Measurements from ENCODE around the gene HIPK4.
"Not testable (repeated sequence)": the region's sequence is repeated elsewhere in the genome, so short reads cannot be mapped to it uniquely, and the experiment has no call there.

HIPK4 gene

DNA sequence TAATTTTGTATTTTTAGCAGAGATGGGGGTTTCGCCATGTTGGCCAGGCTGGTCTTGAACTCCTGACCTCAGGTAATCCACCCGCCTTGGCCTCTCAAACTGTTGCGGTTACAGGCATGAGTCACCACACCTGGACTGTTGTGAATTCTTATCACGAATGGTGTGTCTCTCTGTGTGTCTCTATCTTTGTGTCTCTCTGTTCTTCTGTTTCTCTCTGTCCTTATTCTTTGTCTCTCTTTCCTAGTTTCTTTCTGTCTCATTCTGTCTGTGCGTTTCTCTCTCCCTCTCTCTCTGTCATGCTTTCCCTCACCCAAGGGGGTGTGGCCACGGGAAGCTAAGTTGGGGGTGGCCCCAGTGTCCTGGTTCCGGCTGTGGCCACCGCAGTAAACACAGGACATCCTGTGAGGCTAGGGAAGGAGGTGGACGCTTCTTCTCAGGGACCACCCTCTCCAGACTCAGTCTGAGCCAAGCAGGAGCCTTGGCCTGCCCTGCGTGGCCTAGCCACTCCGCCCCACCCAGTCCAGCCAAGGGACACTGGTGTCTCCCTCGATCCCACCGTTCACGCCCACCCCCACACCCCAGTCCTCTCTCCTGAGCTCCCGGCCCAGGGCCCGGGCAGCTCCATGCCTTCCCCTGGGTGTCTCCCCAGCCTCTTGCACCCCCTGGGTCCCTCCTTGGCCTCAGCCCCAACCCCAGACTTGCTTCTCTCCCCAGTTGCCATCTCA lies 27.1 kb upstream of the HIPK4 start:
- no peak for DNase-seq (ENCODE audit: low read depth in 3 of 3)

DNA sequence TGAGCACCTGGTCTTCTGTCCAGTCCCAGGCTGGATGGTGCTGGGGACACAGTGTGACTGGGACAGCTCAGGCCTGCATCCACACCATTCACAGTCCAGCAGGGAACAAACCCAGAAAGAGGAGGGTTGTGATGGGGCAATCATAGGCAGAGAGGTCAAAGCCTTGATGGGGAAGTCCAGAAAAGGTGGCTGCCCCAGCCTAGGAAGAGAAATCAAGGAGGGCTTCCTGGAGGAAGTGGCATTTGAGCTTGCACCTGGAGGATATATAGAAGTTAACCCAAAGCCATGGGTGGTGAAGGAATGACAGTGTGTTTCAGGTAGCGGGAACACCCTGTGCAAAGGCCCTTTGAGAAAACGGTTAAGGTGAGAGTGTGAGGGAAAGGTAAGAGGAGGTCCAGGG lies 25.8 kb upstream of the HIPK4 start:
- DNase-seq (ENCODE audit: low read depth in 3 of 3): no peak

DNA sequence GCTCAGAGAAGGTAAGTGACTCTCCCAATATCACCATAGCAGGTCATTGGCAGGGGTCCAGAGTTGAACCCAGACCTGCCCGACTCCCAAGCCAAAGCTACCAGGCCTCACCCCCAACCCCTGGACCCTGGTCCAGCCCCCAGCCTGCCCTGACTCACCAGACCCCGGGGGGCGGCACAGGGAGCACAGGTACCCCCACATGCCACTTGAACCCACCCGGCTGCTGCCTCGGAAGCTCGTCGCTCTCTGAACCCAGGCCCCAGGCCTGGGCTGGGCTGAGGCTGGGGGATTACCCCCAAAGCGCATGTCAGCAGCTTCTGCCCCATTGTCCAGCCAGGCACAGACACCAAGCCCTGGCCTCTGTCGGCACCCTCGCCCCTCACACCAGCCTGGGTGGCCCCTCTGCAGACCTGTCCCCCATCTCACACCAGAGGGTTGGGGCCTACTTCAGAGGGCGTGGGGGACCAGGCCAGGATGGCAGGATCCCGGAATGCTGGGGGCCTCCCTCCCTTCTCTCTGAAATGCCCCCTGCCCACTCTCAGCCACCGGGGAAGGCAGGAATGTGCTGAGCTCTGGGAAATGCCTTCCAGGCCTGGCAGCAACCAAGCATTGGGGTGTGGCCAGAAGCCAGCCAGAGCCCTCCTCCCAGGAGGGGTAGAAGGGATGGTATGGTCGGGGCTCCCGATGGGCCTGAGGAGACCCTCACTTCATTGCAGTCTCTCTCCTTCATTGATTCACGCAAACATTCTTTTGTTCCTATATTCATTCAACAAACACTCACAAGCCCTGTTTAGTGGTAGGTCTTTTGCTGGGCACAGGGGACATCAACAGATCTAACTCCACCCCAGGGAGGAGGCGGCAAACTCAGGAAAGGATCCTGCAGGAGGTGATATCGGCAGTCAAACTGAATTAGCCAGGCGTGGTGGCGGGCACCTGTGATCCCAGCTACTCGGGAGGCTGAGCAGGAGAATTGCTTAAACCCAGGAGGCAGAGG lies 24.9 kb upstream of the HIPK4 start:
- no peak for DNase-seq (ENCODE audit: low read depth in 3 of 3)

DNA sequence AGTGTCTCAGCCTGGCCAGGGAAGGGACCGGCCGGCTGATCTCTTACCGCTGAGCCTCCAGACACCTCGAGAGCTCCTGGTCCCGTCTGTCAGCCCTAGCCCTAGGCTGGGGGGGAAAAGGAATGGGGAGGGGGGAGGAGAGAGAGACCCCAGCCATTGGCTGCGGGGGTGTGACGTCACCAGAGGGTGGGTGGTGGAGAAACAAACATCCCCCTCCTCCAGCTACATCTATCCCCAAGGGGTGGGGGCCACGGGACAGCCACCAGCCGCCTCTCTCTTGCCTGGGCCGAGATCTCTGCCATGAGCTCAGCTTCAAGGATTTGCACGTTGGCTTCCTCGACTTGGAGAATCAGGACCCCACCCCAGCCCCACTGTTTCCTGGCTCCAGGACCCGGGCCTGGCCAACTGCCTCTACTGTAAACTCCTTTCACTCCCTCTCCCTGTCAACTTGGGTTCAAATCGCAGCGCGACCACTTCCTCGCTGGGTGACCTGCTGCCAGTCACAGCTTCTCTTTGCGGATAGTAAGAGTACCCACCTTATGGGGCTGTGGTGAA lies 23.4 kb upstream of the HIPK4 start, which contains the start of gene PRX:
PRX (minus strand) TSS at position 88 of the 555 bp plus-strand sequence. CDS start 5,446 bp downstream, outside the sequence.
- no peak for DNase-seq (ENCODE audit: low read depth in 3 of 3)

DNA sequence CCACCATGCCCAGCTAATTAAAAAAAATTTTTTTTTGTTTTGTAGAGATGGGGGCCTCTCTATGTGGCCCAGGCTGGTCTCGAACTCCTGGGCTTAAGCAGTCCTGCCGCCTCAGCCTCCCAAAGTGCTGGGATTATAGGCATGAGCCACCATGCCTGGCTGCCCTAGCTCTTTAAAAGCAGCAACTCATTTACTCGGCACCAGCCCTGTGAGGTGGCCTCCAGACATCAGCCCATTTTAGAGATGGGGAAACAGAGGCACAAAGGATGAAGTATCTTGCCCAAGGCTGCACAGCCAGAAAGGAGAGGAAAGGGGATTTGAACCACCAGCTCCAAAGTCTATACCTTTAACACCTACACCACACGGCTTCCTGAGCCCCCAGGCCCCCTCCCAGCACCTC lies 22.9 kb upstream of the HIPK4 start:
- DNase-seq (ENCODE audit: low read depth in 3 of 3): no peak

DNA sequence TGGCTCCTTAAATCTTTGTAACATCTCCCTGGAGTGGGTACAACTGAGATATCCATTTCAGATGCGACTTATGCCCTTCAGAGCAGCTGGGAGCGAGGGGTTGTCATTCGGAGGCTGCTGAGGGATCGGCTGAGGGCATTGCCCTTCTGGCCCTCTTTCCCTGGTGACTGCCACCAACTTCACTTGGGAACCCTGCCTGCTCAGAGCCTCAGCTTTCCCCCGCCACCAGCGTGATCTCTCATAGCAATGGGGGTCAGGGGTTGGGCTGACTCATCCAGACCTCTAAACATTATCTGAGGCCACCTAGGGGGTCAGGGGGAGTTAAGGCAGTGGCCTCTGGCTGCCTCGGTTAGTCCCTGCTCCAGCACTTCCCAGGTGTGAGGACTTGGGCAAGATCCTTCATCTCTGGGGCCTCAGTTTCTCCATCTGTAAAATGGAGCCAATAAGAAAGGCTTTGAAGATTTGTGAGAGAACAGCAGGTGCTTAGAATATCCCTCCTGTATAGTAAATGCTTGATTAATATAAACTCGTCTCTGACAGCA lies 22.0 kb upstream of the HIPK4 start:
- DNase-seq (ENCODE audit: low read depth in 3 of 3): no peak

DNA sequence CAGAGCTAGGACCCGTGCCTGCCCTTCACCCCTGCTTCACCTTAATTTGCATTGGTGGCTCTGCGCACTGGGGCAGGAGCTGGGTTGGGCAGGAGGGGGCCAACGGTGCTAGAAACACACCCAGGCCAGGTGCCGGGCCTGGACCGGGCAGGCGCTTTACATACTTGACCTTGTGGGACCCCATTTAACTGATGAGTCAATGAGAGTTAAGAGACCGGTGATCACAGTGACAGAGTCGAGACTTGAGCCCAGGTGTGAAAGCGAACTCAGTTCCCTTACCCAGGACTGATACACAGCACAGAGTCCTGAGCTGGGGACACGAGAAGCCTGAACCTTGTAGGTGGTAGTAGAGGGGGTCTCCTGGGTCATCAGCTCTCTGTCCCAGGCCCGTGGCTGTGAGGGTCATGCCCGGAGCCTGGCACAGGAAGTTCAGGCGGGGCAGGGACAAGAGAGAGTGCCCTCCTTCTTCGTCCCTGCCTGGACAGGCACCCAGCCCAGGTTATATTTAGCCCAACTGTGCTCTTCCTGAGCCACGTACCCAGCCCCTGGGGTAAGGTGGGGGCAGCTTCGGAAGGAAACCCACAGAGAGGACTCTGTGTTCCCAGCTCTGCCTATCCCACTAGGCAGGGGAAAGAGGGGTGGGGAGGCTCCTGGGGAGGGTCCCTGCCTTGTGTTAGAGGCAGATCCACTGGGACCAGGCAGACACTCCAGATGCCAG lies 21.3 kb upstream of the HIPK4 start:
- no peak for DNase-seq (ENCODE audit: low read depth in 3 of 3)

DNA sequence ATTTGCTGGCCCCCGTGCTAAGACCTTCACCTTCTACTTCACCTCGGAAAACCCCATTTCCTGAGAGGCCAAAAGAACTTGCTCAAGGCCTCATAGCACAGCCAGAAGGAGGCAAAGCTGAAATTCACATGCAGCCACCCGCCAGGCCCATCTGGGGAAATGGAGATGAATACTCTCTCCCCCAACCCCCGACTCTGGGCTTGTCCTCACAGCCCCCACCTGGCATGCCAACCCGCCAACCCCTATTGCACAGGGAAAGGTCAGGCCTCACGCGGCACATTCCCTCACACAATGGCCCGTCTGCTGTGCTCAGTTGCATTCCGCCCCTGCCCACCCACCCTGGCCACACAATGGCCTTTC lies 20.0 kb upstream of the HIPK4 start:
- DNase-seq (ENCODE audit: low read depth in 3 of 3): no peak

DNA sequence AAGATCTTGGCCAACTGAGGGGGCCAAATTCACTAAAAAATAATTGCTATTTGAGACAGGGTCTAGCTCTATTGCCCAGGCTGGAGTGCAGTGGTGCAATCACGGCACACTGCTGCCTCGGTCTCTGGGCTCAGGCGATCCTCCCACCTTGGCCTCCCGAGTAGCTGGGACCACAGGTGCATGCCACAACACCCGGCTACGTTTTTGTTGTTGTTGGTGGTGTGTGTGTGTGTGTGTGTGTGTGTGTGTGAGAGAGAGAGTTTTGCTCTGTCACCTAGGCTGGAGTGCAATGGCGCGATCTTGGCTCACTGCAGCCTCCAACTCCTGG lies 18.6 kb upstream of the HIPK4 start:
- not testable (repeated sequence) for DNase-seq (ENCODE audit: low read depth in 3 of 3)

DNA sequence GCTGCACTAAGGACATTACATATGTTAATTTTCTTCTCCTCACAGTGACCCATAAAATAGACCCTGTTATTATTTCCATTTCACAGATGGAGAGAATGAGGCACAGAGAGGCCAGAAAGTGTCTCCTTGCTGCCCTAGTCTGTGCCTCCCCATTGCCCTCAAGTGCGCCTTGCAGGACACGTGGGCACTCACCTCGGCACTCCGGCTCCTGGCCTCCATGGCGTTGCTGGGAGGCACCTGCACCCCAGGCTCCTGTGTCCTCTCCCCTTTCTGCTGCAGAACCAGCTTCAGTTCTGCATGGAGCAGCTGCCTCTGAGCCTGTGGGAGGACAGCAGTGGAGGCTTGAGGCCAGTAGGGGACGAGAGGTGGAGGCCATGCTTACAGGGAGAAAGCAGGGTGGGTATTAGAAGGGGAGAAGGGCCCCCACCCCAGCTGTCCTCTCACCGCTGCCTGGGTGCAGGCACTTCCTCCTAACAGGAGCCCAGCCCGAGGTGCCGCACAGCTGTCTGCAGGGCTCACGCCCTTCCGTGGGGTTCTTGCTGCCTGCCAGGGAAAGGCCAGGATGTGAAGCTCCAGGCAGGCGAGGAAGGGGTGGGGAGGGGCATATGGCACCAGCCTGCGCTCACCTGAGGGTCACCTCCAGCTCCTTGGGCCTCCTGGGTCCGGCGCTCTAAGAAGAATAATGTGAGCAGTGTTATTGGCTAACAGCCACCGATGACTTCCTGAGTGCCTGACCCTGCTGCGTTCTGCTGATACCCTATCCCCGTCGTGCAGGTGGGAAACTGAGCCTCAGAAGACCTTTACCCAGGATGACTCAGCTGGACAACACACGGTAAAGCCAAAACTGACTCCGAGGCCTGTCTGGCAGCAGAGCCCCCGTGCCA lies 18.0 kb upstream of the HIPK4 start:
- DNase-seq (ENCODE audit: low read depth in 3 of 3): no peak

DNA sequence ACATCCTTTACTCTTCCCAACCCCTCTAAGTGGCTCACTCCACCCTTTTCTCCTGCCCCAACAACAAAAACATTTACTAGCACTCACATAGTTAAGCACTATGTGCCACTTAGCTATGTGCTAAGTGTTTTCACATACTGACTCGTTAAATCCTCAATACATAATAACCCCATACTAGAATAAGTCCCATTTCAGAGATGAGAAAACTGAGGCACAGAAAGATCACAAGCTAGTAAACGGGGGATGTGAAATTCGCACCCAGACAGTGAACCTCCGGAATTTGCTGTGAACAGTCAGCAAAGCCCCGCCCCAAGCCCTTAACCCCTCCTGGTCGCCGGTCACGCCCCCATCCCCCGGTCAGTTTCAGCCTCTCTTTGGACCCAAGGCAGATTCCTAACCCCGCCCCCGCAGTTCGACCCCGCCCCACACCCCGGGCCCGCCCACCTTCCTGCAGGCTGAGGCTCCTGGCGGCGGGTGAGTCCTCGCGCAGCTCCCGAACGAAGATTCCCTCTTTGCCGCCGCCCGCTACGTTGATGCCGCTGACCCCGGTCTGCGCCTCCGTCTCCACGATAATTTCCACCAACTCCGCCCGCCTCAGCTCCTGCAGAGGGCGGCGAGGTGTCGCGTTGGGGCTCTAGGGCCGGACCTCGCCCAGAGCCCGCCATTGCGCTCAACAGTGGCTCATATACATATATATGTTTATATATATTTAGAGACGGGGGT lies 13.4 kb upstream of the HIPK4 start:
- DNase-seq (ENCODE audit: low read depth in 3 of 3): peak; percentile 50 to 64 (median 61)

DNA sequence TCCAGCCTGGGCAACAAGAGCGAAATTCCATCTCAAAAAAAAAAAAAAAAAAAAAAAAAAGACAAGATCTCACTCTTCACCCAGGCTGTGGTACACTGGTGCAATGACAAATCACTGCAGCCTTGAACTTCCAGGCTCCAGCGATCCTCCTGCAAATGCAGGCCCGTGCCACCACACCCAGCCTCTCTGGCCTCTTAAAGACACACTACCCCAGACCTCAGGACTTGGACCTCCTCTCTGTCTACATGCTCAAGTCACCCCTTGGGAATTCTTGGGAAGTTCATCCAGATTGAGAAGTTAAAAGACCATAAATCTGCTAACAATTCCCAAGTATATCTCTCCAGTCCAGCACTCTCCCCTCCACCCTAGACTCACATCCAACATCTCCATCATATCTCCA lies 10.6 kb upstream of the HIPK4 start:
- DNase-seq (ENCODE audit: low read depth in 3 of 3): no peak

DNA sequence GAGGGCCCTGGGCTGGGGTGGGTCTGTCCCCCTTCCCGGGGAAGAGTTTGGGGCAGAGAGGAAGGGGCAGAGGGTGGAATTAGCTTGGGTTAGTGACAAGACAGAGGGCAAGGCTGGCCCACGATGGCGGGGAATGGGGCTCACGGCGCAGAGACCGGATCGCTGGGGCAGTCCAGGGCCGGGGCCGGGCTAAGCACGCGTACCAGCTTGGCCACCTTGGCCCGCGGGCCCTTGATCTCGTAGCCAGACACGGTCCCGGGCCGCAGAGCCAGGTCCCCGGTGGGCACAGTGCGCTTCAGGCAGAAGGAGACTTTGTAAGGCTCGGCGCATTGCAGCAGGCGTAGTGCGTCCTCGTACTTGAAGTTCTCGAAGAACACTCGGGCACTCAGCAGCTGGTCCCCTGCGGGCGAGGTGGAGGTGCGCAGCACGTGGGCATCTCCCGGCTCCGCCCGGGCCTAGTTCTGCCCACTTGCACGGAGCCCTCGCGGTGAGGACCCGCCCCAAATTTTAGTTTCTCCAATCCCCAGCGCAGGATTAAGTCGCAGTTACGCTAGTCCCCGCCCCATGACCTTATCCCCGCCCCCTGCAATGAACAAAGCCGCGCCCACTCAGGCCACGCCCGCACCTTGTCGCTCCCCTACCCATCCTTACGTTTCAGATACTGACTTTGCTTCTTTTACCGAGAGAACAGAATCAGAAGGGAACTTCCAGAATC lies 8.6 kb upstream of the HIPK4 start:
- peak; percentile 27 to 62 (median 44) for DNase-seq (ENCODE audit: low read depth in 3 of 3)

DNA sequence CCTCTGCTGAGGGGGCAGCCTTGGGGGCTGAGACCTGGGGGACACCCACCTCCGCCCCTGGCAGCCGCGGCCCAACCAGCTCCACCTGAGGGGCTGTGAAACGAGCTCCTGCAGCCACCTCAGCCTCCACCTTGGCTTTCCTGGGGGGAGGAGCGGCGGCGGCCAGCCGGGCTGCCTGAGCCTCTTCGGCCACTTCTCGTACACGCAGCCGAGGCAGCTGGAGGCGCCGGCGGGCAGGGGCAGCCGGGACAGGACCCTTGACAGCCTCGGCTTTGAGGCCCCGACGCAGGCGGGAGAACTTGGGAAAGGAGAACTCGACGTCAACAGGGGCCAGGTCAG lies 7.6 kb upstream of the HIPK4 start:
- no peak for DNase-seq (ENCODE audit: low read depth in 3 of 3)

DNA sequence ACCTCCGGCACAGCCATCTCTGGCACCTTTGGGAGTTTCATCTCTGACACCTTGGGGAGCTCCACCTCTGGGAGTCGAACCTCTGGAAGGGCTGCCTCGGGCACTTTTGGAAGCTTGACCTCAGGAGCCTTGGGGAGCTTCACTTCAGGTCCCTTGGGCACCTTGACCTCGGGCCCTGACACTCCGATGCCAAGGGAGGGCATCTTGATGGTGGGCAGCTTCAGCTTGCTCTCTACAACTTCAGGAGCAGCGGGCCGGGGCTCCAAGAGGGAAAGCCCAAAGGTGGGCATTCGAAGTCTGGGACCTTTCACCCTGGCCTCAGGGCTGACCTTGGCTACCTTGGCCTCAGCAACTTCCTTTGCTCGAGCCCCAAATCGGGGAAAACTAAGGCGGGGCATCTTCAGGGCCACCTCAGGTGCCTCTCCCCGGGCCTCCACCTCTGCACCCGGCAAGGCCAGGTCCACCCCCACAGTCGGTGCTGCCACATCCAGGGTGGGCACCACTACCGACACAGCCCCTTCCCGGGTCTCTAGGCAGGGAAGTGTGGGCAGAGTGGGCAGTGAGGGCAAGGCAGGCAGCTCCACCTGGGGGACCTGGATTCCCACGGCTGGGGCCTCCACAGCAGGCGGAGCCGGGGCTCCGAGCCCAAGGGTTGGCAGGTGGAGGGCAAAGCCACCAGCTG lies 7.0 kb upstream of the HIPK4 start:
- DNase-seq (ENCODE audit: low read depth in 3 of 3): no peak

DNA sequence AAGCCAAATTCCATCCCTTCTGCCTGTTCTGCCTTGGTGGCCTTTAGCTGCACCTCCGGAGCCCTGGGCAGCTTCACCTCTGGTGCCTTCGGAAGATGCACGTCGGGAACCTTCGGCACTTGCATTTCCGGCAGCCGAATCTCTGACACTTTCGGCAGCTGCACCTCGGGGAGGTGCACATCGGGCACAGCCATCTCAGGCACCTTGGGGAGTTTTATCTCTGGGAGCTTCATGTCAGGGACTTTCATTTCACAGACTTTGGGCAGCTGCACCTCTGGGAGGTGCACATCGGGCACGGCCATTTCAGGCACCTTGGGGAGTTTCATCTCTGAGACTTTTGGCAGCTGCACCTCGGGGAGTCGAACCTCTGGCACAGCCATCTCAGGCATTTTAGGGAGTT lies 6.0 kb upstream of the HIPK4 start:
- no peak for DNase-seq (ENCODE audit: low read depth in 3 of 3)

DNA sequence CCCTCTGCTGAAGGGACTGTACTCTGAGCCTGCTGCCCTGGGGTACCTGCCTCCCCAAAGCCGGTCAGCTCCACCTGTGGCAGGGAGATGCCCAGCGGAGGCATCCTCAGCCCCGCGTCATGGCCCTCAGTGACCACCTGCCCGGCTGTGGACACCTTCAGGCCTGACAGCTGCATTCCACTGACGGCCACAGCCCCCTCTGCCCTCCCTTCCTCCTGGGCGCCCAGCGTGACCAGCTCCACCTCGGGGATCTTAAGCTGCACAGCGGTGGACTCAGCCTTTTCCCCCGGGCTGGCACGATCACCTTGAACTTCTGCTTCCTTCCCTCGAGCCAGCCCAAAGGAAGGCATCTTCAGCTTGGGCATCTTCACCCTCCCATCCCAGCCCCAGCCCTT lies 4.8 kb upstream of the HIPK4 start:
- no peak for DNase-seq (ENCODE audit: low read depth in 3 of 3)

DNA sequence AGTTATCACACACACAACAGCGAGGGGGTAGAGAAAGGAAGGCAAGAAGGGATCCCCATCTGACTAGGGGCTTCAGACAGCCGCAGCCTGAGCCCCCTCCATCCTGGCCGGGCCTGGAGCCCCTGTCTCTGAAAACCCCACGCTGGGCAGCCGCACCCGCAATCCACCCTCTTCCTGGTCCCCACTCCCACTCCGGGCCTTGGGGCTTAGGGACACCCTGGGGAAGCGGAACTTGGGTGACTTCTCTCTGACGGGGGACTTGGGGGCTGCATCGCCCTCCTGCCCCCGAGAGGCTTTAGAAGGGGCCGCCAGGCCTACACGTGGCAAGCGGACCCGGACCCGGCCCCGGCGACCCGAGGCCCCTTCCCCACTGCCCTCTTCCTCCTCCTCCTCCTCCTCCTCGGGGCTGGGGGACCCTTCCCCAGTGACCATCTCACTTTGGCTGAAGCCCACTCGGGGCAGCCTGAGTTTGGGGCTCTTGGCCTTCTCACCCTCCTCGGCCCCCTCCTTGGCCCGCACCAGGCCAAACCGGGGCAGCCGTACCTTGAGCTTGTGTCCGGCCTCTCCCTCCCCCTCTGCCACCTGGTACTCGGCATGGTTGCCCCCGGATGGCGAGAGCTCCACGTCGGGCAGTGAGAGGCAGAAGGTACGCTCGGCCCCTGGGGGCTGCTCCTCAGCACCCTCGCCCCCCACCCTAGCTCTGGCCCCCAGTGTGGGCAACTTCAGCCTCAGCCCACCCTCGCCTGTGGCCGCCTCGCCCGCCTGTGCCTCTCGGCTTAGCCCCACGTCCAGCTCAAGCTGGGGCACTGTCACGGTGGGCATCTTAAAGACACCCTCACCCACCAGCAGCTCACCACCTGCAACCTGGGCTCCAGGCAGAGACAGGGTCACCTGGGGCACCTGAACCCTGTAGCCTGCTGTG lies 4.2 kb upstream of the HIPK4 start:
- DNase-seq (ENCODE audit: low read depth in 3 of 3): no peak
